Neural cell (in vitro differentiated cells): ENCODE results near the gene YDJC.

ENCODE experiments used
- CTCF ChIP-seq: fragments of 450-650 bp; IDR thresholded peaks from 2 replicates; pipeline ENCODE4 v1.5.1; 2014; ENCODE audit warnings: antibody characterized with exemption, mild to moderate bottlenecking, moderate library complexity; ENCODE audit not compliant: poor library complexity, severe bottlenecking
- EZH2 ChIP-seq: fragments of 200-600, 300-800 bp; shearing (Covaris generic), sonication (generic); IDR thresholded peaks from 2 replicates; pipeline ENCODE4 v1.6.1; 2014; ENCODE audit warnings: antibody characterized with exemption, low read length, borderline replicate concordance, mild to moderate bottlenecking; ENCODE audit not compliant: insufficient read depth, poor library complexity, severe bottlenecking
- RAD21 ChIP-seq: fragments of 450-650 bp; conservative IDR thresholded peaks from 2 replicates; pipeline ENCODE4 v1.6.1; 2014; ENCODE audit warnings: antibody characterized with exemption, mild to moderate bottlenecking, moderate library complexity
- TF ChIP-seq, protein P1 (sequence below): IDR thresholded peaks from 2 replicates; pipeline ENCODE4 v1.6.1; 2012; ENCODE audit warnings: borderline replicate concordance

- no peak for TF ChIP-seq CTCF
- TF ChIP-seq RAD21 = no peak
- no peak for TF ChIP-seq EZH2
- TF ChIP-seq, protein P1, sequence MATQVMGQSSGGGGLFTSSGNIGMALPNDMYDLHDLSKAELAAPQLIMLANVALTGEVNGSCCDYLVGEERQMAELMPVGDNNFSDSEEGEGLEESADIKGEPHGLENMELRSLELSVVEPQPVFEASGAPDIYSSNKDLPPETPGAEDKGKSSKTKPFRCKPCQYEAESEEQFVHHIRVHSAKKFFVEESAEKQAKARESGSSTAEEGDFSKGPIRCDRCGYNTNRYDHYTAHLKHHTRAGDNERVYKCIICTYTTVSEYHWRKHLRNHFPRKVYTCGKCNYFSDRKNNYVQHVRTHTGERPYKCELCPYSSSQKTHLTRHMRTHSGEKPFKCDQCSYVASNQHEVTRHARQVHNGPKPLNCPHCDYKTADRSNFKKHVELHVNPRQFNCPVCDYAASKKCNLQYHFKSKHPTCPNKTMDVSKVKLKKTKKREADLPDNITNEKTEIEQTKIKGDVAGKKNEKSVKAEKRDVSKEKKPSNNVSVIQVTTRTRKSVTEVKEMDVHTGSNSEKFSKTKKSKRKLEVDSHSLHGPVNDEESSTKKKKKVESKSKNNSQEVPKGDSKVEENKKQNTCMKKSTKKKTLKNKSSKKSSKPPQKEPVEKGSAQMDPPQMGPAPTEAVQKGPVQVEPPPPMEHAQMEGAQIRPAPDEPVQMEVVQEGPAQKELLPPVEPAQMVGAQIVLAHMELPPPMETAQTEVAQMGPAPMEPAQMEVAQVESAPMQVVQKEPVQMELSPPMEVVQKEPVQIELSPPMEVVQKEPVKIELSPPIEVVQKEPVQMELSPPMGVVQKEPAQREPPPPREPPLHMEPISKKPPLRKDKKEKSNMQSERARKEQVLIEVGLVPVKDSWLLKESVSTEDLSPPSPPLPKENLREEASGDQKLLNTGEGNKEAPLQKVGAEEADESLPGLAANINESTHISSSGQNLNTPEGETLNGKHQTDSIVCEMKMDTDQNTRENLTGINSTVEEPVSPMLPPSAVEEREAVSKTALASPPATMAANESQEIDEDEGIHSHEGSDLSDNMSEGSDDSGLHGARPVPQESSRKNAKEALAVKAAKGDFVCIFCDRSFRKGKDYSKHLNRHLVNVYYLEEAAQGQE = no peak
Observed at GRCh38 chr22:21626735-21627469, 2.9 kb downstream of the YDJC start.
